Liver (tissue), 9 donors: ENCODE data around the gene CCDC82. TPM values are rescaled to one million over a fixed set of nuclear protein-coding genes. Genes with fewer than 3 reads are reported as not detected.

Experiments used
- DNase-seq: peaks from one replicate; pipeline ENCODE4 v3.0.0-alpha.2; 2017; ENCODE audit warnings: low spot score
- H3K27ac ChIP-seq, 2 donors: one replicate each; pipeline ENCODE4 v1.7.0; 2013; ENCODE audit warnings: inconsistent platforms in 2 of 2, low read length in 2 of 2, control low read depth in 1 of 2, low read depth in 1 of 2, mild to moderate bottlenecking in 1 of 2
- H3K27me3 ChIP-seq, 4 donors: one replicate each; pipeline versions ENCODE4 v1.6.1 to v1.7.0; 2013; ENCODE audit warnings: low read length in 3 of 4, inconsistent platforms in 1 of 4, mild to moderate bottlenecking in 1 of 4, moderate library complexity in 1 of 4; ENCODE audit not compliant: control insufficient read depth in 4 of 4, insufficient read depth in 4 of 4
- H3K36me3 ChIP-seq, 4 donors: one replicate each; pipeline versions ENCODE4 v1.6.1 to v1.7.0; 2013; ENCODE audit warnings: low read length in 3 of 4, mild to moderate bottlenecking in 3 of 4, low read depth in 1 of 4, moderate library complexity in 1 of 4; ENCODE audit not compliant: control insufficient read depth in 4 of 4, insufficient read depth in 3 of 4
- H3K4me1 ChIP-seq, 4 donors: one replicate each; pipeline versions ENCODE4 v1.6.1 to v1.7.0; 2013; ENCODE audit warnings: low read length in 3 of 4, mild to moderate bottlenecking in 3 of 4, moderate library complexity in 1 of 4; ENCODE audit not compliant: control insufficient read depth in 4 of 4, insufficient read depth in 4 of 4
- H3K4me3 ChIP-seq, 3 donors: one replicate each; pipeline versions ENCODE4 v1.6.1 to v1.7.0; 2013; ENCODE audit warnings: low read length in 3 of 3, control low read depth in 1 of 3, low read depth in 1 of 3, mild to moderate bottlenecking in 1 of 3
- H3K9ac ChIP-seq, 2 donors: one replicate each; pipeline ENCODE4 v1.7.0; 2013; ENCODE audit warnings: low read length in 2 of 2, mild to moderate bottlenecking in 2 of 2, moderate library complexity in 2 of 2, control low read depth in 1 of 2, low read depth in 1 of 2
- H3K9me3 ChIP-seq, 4 donors: one replicate each; pipeline versions ENCODE4 v1.6.1 to v1.7.0; 2013; ENCODE audit warnings: low read length in 3 of 4; ENCODE audit not compliant: control insufficient read depth in 4 of 4
- EGR1 ChIP-seq, 2 donors: IDR thresholded peaks; 2 replicates each; pipeline ENCODE4 v1.6.1; 2016 to 2018; ENCODE audit warnings: antibody characterized with exemption in 2 of 2, low read depth in 2 of 2
- FOXA1 ChIP-seq: IDR thresholded peaks from 2 replicates; pipeline ENCODE4 v1.6.1; 2016; ENCODE audit warnings: antibody characterized with exemption
- GABPA ChIP-seq, 2 donors: IDR thresholded peaks in 1 of 2; conservative IDR thresholded peaks in 1 of 2; 2 replicates each; pipeline ENCODE4 v1.6.1; 2016; ENCODE audit warnings: antibody characterized with exemption in 2 of 2, mild to moderate bottlenecking in 1 of 2, moderate library complexity in 1 of 2
- HNF4A ChIP-seq, 2 donors: conservative IDR thresholded peaks; 2 replicates each; pipeline ENCODE4 v1.6.1; 2016; ENCODE audit warnings: antibody characterized with exemption in 2 of 2, mild to moderate bottlenecking in 2 of 2
- HNF4G ChIP-seq: IDR thresholded peaks from 2 replicates; pipeline ENCODE4 v1.6.1; 2016; ENCODE audit warnings: antibody characterized with exemption
- JUND ChIP-seq, 2 donors: IDR thresholded peaks; 2 replicates each; pipeline ENCODE4 v1.6.1; 2016; ENCODE audit warnings: antibody characterized with exemption in 2 of 2
- RAD21 ChIP-seq, 2 donors: IDR thresholded peaks; 2 replicates each; pipeline ENCODE4 v1.6.1; 2016; ENCODE audit warnings: antibody characterized with exemption in 2 of 2, mild to moderate bottlenecking in 2 of 2
- RXRA ChIP-seq, 2 donors: IDR thresholded peaks; 2 replicates each; pipeline ENCODE4 v1.6.1; 2017 to 2018; ENCODE audit warnings: antibody characterized with exemption in 2 of 2, mild to moderate bottlenecking in 1 of 2
- SP1 ChIP-seq: IDR thresholded peaks from 2 replicates; pipeline ENCODE4 v1.6.1; 2018; ENCODE audit warnings: antibody characterized with exemption, mild to moderate bottlenecking
- TAF1 ChIP-seq: conservative IDR thresholded peaks from 2 replicates; pipeline ENCODE4 v1.6.1; 2016; ENCODE audit warnings: antibody characterized with exemption, mild to moderate bottlenecking
- WGBS: extraction: QIAGEN DNeasy Blood & Tissue Kit; methylation state at CpG from one replicate; pipeline ENCODE4 v1.1.7; 2013; 5-methylcytosine and 5-hydroxymethylcytosine counted together
- polyA plus RNA-seq, 2 donors: library from polyadenylated mRNA; stranded (reverse) in 1 of 2; unstranded in 1 of 2; fragments of 200-250 nt in 1 of 2; fragments of >200 nt in 1 of 2; fragmentation: Nextera tagmentation in 1 of 2; extraction: Ambion mirVana in 1 of 2; gene quantifications; one replicate each; pipeline versions ENCODE4 v1.2.1 to v1.2.3, GENCODE V29; 2013 to 2015
- total RNA-seq, 2 donors: library from RNA; depleted of rRNA; stranded (reverse); fragments of >200 nt; gene quantifications; one replicate each; pipeline ENCODE4 v1.2.3, GENCODE V29; 2014
- TF ChIP-seq, protein P1 (sequence below): fragments of 150-350 bp; IDR thresholded peaks from 2 replicates; pipeline ENCODE4 v1.5.1; 2017; ENCODE audit warnings: improper control_type of control experiment, low read depth, low read length; ENCODE audit not compliant: missing input control
- TF ChIP-seq, protein P2 (sequence below): IDR thresholded peaks from 2 replicates; pipeline ENCODE4 v1.6.1; 2016; ENCODE audit warnings: antibody characterized with exemption
- donor health status: healthy.
- donor health status: healthy.
- donor health status: healthy.
- donor health status: healthy.
- donor health status: healthy.

CCDC82 gene
- total and polyA plus RNA-seq, 4 donors = 4.5 to 14.5 (median 11.0) TPM

DNA sequence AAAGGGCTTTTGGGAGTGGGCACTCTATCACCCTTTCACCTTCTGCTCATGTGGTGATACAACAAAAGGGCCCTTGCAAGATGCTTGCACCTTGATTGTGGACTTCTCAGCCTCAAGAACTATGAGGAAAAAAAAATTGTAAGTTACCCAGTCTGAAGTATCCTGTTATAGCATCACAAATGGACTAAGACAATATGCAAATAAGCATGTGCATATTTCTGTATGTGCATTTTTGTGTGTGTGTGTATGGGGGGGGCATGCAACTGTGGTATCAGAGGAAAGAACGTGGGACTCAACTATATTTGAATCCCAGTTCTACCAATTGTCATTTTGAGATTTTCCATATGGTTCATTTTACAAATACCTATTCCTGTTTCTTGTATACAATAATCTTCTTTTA lies 11.0 kb upstream of the CCDC82 start:
- TF ChIP-seq HNF4G = no peak
- TF ChIP-seq, protein P1, sequence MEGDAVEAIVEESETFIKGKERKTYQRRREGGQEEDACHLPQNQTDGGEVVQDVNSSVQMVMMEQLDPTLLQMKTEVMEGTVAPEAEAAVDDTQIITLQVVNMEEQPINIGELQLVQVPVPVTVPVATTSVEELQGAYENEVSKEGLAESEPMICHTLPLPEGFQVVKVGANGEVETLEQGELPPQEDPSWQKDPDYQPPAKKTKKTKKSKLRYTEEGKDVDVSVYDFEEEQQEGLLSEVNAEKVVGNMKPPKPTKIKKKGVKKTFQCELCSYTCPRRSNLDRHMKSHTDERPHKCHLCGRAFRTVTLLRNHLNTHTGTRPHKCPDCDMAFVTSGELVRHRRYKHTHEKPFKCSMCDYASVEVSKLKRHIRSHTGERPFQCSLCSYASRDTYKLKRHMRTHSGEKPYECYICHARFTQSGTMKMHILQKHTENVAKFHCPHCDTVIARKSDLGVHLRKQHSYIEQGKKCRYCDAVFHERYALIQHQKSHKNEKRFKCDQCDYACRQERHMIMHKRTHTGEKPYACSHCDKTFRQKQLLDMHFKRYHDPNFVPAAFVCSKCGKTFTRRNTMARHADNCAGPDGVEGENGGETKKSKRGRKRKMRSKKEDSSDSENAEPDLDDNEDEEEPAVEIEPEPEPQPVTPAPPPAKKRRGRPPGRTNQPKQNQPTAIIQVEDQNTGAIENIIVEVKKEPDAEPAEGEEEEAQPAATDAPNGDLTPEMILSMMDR = no peak
- no peak for TF ChIP-seq JUND (IDR thresholded peaks at IDR 0.05)
- no peak for TF ChIP-seq TAF1
- TF ChIP-seq EGR1 (IDR thresholded peaks at IDR 0.05; ENCODE audit: low read depth in 2 of 2) = no peak
- no peak for TF ChIP-seq FOXA1
- TF ChIP-seq HNF4A (conservative IDR thresholded peaks at IDR 0.05) = no peak
- no peak for TF ChIP-seq GABPA (IDR thresholded peaks at IDR 0.05 in 1 of 2, conservative IDR thresholded peaks at IDR 0.05 in 1 of 2)
- DNase-seq = no peak
- H3K4me1 ChIP-seq = no peaks in the 10 kb centered on the region
- H3K27ac ChIP-seq = no peak overlapping the region
- no peak overlapping the region for H3K9ac ChIP-seq
- H3K27me3 ChIP-seq = no peaks in the 10 kb centered on the region
- WGBS = 78% methylated on average over 1 of the region's 1 CpG
- no peaks in the 10 kb centered on the region for H3K9me3 ChIP-seq
- no peak overlapping the region for H3K4me3 ChIP-seq
- H3K36me3 ChIP-seq = no peaks in the 10 kb centered on the region

DNA sequence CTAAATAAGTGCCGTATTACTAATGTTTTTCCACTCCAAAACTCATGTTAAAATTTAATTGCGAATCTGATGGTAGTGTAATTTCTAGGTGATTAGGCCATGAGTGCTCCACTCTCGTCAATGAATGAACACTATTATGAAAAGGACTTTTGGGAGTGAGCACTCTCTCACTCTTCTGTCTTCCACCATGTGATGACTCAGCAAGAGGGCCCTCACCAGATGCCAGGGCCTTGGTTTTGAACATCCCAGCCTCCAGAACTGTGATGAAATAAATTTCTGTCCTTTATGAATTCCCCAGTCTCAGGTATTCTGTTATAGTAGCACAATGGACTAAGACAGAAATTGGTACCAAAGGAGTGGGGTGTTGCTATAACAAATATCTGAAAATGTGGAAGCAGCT lies 8.2 kb upstream of the CCDC82 start:
- Histone ChIP-seq H3K36me3 (no peaks in the 10 kb centered on the region), H3K4me3 (no peak overlapping the region), H3K27ac (no peak overlapping the region), H3K4me1 (no peaks in the 10 kb centered on the region), H3K9ac (no peak overlapping the region), H3K27me3 (no peaks in the 10 kb centered on the region), H3K9me3 (no peaks in the 10 kb centered on the region)
- 92% methylated on average over 3 of the region's 3 CpGs for WGBS
- TF ChIP-seq RAD21 (IDR thresholded peaks at IDR 0.05) = no peak
- no peak for TF ChIP-seq SP1
- no peak for TF ChIP-seq HNF4G
- TF ChIP-seq, protein P2, sequence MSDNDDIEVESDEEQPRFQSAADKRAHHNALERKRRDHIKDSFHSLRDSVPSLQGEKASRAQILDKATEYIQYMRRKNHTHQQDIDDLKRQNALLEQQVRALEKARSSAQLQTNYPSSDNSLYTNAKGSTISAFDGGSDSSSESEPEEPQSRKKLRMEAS = no peak
- TF ChIP-seq HNF4A (conservative IDR thresholded peaks at IDR 0.05) = no peak
- TF ChIP-seq TAF1 = no peak
- no peak for DNase-seq

DNA sequence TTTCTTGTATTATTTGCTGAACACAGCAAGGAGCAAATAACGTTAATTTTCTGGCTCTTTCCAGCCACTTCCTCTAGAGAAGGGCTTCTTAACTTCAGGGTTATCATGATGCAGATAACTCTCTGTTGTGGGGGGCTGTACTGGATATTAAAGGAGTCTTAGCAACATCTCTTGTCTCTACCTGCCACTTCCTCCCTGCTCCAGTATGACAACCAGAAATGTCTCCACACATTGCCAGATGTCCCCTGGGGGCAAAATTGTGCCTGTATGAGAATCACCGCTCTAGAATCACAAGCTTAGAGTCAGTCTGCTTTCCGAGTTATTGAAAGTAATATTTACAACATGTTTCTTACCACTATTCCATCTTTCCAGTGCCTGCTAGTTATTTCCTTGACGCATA lies 6.9 kb upstream of the CCDC82 start:
- Histone ChIP-seq H3K27ac (no peak overlapping the region), H3K9ac (no peak overlapping the region), H3K4me1 (no peaks in the 10 kb centered on the region), H3K9me3 (no peaks in the 10 kb centered on the region), H3K36me3 (no peaks in the 10 kb centered on the region), H3K27me3 (no peaks in the 10 kb centered on the region), H3K4me3 (no peak overlapping the region)
- TF ChIP-seq, protein P2 = no peak
- TF ChIP-seq FOXA1 (no peak), GABPA (IDR thresholded peaks at IDR 0.05 in 1 of 2, conservative IDR thresholded peaks at IDR 0.05 in 1 of 2) (no peak)
- no peak for DNase-seq
- WGBS = 76% methylated on average over 4 of the region's 4 CpGs

DNA sequence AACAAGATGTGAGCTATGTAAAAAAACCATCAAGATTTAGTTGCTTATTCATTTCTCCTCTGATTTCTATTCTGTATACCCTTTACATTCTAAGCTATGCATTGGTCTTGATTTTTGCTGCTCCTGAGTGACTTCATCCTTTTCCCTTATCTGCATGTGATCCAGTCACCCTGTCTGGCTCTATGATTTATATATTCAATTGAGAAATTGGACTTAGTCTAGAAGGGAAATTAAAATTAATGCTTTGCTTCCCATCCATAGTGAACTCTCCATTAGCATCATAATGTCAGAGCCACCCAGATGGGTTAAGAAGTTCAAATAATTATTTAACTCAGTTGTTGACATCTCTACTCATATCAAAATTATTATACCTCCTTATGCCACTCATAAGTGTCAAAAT lies 5.1 kb upstream of the CCDC82 start:
- no peaks in the 10 kb centered on the region for H3K9me3 ChIP-seq
- H3K4me1 ChIP-seq = peaks cover 0 to 7% (median 6%) of the 10 kb centered on the region in 4 donors
- no peaks in the 10 kb centered on the region for H3K27me3 ChIP-seq
- H3K9ac ChIP-seq = no peak overlapping the region
- TF ChIP-seq HNF4A (conservative IDR thresholded peaks at IDR 0.05) (no peak), RXRA (IDR thresholded peaks at IDR 0.05) (no peak), SP1 (no peak), HNF4G (no peak), JUND (IDR thresholded peaks at IDR 0.05) (no peak)
- TF ChIP-seq, protein P1 = no peak
- H3K27ac ChIP-seq = no peak overlapping the region
- H3K36me3 ChIP-seq = no peaks in the 10 kb centered on the region
- no peak for DNase-seq
- H3K4me3 ChIP-seq = no peak overlapping the region
